NCI-H446 treated with DMSO at 0.1 percent for 48 hours (cell line): ENCODE measurements around the gene CD226.

Source experiments
- DNase-seq: peaks from one replicate; lab custom pipeline; 2025; lab: John Stamatoyannopoulos, UW

Gene CD226

GRCh38 chr18:69814861-69815385 is 132.8 kb downstream of the CD226 start:
- no peak for DNase-seq

GRCh38 chr18:69813559-69813958 is 134.1 kb downstream of the CD226 start:
- DNase-seq: no peak

- DNase-seq: no peak
These were observed 139.3 kb downstream of the CD226 start for GRCh38 chr18:69808399-69808798.

- DNase-seq: no peak
These were observed 142.7 kb downstream of the CD226 start for GRCh38 chr18:69804776-69805501.
